CD4-positive, alpha-beta T cell treated with Interleukin-21 for 1 hour (primary cell): ENCODE results near the gene DCAF12.

Source experiments
- DNase-seq: peaks from one replicate; pipeline ENCODE4 v3.0.0-alpha.2; 2020

The DCAF12 gene

DNA sequence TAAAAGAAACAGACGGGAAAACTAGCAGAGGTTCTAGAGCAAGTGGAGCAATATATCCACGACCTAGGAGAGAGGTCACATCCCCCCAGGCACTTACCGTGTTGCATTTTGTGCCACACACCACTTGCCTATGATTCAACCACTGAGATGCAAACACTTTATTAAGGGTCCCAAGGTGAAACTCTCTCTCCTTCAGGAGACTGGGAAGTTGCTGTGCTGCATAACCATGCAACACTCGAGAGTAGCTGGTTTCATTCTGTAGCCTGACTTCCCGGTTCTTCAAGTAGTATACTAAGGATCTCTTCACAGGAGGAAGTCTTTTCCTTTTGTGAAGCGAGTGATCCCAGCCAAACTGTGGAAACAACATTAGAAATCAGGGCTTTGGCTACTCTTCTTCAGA lies 1.6 kb downstream of the DCAF12 start:
- no peak for DNase-seq

DNA sequence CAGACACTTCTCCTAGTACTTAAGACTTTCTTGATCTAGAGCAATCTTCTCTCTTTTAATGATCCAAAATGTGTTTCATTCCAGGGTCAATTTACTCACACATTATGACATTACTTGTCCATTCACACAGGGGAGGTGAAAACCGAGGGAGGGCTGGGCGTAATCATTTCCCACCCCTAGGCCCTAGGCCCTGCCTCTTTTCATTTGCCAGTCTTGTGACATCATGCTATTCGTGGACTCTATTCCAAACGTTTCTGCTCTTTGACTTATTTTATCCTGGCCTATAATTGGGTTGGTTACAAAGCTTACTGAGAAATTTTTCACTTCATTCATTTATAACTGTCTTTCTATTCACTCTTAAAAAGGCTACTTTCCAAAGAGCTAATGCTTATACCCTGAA lies 2.4 kb downstream of the DCAF12 start:
- DNase-seq: no peak

DNA sequence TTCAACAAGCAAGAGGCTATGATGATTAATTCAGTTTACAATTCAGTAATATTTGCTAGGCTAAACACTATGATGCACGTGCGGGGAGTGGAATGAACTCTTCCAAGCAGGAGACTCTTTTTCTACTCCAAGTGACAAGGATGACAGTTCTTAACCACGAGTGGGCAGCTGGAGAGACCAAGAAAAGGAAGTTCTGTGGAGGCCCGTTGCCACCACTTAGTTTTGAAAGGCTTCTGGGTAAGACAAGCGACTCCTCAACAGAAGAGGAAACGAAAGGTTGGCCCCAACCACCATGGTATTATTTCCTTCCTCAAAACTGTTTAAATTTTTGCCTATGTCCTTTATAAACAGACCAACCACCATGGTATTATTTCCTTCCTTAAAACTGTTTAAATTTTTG lies 2.8 kb downstream of the DCAF12 start:
- peak; percentile 44 for DNase-seq

DNA sequence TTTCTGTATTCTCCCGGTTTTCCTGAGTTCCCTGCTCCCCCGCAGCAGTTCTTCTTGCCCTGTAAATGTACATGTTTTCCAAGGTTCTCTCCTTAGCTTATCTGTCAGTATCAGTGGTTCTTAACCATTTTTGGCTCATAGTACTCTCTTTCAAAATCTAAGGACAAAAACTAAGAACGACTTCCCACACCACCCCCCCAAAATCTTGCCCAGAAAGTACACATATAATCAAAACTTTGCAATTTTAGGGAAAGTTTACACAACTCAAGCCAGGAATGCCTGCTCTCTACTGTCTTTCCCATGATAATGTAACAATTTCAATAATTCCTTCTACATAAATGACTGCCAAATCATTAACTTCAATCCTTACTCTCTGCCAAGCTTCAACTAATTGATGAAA lies 4.5 kb downstream of the DCAF12 start:
- DNase-seq: no peak

DNA sequence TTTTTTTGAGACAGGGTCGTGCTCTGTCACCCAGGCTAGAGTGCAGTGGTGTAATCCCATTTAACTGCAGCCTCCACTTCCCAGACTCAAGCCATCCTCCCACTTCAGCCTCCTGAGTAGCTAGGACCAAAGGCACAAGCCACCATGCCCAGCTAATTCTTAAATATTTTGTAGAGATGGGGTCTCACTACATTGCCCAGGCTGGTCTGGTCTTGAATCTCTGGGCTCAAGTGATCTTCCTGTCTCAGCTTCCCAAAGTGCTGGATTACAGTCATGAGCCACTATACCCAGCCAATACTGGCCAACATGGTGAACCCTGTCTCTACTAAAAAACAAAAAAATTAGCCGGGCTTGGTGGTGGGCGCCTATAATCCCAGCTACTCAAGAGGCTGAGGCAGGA lies 6.8 kb downstream of the DCAF12 start:
- DNase-seq: no peak

DNA sequence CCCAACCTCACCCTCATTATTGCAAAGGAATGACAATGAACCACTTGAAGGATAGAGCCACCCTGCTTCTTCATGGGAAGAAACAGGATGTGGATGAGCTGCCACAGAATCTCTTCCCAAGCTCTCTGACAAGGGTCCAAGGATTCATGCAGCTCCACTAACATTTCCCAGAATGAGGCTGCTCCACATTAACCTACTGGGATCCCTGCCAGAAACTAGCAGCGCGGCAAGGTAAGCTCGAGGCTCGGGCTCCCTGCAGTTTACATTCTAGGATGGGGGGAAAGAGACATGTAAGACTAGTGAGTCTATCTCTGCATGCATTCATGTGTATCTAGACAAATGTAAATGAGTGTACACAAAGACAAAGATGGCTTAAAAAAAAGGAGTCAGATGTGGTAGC lies 12.1 kb downstream of the DCAF12 start:
- no peak for DNase-seq

DNA sequence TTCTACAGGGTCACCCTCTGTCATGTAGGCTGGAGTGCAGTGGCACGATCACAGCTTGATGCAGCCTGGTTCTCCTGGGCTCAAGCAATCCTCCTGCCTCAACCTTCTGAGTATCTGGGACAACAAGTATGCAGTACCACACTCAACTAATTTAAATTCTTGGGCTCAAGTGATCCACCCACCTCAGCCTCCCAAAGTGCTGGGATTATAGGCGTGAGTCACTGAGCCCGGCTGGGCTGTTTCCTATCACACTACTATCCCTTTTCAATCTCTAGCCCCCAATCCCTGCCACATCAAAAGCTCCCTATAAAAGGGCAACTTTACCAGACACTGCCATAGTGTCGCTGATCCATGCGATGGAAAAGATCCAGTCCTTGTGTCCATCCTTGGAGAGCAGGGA lies 20.4 kb downstream of the DCAF12 start:
- DNase-seq: no peak

DNA sequence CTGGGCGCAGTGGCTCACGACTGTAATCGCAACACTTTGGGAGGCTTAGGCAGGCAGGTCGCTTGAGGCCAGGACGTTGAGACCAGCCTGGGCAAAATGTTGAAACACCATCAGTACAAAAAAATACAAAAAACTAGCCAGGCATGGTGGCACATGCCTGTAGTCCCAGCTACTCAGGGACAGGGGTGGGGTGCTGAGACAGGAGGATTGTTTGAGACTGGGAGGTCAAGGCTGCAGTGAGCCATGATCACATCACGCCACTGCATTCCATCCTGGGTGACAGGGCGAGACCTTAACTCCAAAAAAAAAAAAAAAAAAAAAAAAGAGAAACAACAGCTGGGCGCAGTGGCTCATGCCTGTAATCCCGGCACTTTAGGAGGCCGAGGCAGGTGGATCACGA lies 23.7 kb downstream of the DCAF12 start:
- no peak for DNase-seq

DNA sequence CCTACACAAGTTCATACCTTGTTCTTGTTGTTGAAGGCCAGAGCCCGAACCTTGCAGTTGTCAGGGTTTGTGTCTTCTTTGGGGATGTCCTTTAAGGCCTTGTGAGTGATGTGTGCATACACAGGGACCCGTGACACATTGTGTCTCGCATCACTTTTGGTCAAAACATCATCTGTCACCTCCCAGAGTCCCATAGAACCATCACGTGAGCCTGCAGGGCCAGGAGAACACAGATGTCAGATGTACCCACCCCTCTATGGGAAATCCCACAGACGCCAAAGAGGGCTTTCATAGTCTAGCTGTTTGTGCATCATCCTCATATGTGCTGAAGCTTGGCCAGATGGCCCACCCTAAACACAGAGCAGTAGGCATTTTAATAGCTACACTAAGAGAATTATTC lies 28.2 kb downstream of the DCAF12 start:
- no peak for DNase-seq

DNA sequence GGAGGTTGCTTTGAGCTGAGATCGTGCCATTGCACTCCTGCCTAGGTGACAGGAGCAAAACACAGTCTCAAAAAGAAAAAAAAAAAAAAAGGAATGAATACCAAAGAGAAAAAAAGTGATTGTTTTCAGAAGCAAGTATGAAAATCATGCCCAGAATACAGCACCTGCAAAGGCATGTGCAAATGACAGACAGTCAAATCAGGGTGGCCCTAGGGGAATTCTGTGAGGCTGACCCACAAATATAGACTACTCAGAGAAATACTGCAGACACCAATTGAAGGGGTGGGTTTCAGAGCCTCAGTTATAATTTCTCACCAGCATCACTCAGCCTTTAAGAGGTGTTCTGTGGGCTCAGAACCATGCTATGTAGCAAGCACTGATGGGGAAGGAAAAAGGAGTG lies 28.6 kb downstream of the DCAF12 start:
- DNase-seq: no peak

DNA sequence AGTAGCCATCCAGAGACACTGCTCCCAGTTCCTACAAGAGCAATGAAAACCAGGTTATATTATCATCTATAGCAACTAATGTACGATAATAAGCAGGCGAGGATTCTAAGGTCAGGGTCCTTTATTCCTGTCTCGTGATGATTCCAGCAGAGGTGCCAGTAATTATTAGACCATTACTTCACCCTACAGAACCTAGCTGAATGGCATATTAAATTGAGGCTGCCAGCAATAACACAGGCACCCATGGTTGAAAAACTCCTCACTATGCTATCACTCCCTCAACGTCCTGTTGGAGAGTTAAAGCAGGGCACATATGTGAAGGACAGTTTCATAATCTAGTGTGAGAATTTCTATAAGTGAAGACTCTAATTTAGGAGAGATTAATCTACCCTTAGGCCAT lies 29.7 kb downstream of the DCAF12 start:
- DNase-seq: no peak

DNA sequence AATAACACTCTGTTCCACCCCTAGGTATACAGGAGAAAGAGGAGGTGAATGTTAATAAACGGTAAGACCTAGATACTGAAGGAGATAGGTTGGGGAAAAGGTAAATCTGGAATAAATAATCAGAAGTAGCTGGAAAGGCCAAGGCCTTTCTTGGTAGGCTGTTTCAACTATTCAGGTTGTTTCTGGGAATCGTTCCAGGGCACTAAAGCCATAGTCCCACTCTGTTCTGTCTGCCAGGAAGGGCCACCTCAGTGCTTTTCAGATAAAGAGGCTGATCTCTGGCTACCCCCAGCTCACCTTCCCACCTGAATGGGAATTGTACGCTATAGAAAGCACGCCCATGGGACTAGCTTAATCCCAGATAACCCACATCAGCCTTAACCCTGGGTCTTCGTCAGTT lies 32.9 kb downstream of the DCAF12 start:
- no peak for DNase-seq

DNA sequence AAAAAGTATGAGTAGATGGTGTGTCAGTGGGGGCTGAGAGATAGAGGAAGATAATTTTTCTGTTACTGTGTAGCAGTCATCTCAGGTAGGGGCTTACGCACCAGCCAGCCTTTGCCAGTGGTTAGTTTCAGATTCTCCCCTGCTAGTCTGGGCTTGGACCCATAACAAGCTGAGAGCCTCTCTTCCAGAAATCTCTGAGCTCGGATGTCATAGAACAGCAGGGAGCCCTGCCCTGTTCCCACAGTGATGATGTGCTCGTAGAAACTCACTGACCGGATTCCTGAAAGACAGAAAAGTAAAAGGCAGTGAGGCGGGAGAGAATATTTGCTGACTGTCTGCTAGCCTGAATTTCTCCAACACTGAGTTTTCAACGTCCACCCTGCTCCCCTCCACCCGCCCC lies 37.2 kb downstream of the DCAF12 start:
- no peak for DNase-seq

DNA sequence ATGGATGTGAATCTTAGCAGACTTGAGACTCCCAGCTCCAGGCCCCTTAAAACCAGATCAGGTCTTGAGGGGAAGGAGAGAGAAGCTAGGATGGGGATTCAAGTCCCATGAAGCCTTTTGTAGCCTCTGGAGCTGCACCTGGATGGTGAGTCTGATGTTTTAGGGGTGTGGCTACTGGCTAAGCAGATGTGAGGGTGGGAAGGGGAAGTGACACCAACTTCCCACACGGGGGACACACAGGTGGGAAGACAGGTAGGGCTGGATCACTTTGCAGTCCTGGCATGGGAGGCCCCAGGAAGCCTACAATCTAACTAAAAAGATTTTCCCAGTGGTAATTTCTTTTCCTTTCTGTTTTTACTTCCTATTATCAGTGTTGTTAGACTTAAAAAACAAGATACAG lies 39.1 kb downstream of the DCAF12 start:
- no peak for DNase-seq

DNA sequence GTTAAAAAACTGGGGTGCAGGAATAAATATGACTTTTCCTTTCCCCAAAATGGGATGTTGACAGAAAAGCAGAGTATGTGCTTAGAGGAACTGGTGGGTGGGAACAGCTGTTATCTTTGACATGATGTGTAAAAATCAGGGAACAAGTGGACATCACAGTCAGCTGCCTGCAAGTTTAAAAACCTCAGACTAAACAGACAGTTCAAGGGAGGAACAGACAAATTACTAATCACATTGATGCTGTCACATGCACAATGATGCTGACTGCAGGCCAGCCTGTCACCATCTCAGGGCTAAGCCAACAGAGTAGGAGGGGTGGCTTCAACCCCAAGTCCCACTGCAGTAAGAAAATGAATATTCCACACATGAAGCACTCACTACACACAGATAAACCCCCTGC lies 39.6 kb downstream of the DCAF12 start:
- DNase-seq: no peak

DNA sequence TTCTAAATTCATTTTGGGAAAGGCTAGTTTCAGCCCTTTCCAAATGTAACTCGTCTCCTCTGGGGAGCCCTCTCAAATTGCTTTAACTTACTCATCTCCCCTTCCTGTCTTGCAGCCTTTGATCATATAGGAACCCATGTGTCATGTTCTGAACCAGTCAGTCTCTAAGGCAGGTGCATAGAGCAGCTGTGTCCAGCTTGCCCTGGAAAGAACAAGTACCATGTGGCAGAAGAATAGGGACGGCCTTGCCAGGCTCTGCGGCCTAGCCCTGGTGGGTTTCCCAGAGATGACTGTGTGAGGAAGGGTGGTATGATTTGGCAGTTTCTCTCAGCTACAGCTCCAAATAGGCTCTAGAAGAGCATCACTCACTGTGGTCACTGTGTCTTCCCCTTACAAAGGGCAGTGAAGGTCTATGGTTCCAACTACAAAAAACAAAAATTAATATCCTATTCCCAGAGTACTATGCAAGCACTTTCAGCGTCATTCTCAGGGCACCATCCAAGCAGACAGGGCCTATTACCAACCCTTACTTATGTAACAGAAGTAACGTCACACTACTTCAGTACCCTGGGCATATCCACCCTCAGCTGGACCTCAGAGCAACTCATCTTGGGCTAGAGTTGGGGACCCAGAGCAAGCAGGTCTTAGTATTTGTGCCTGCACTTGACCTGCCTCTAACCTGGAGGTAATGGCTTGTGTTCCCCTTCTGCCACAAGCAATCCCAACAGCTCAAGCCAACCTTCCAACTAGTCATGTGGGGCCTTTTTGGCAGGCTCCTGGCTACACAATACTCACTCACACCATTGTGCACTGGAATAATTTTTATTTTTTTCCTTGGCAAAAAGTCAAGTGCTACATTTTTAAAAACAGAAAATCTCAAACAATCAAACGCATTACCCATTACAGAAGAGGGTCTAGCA lies 40.7 kb downstream of the DCAF12 start:
- DNase-seq: no peak

DNA sequence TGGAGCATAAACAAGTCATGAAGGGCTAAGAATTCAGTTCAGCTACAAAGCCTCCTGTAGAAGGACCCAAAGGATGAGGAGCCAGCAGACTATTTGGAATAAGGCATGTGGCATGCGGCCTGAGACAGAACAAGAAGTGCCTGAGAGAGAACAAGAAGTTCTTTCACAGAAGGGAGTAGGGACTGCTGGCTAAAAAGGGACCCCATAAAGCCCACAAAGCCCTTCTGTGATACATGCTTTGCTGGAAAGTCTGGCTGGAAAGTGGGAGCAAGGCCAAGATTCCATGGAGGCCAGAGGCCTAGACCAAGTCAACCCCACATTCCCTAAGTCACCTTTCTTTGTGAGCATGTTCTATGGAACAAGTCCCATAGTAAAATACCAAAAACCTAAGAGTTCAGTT lies 41.9 kb downstream of the DCAF12 start:
- DNase-seq: no peak

DNA sequence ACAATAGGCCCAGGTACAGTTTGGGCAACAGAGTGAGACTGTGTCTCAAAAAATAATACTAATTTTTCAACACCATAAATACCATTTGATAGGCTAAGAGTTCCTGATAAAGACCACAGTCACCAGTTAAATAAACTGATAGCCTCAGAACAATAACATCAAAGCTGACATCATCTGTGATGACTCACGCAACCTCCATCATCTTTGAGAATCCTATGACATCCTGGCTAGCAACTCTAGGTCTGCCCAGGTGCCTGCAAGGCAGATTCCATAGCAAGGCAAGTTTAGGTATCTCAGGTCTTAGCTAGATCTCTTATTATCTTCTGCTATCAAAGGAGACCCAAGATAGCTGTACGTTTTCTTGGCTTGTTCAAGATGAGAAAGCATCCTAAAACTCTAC lies 47.3 kb downstream of the DCAF12 start:
- no peak for DNase-seq

DNA sequence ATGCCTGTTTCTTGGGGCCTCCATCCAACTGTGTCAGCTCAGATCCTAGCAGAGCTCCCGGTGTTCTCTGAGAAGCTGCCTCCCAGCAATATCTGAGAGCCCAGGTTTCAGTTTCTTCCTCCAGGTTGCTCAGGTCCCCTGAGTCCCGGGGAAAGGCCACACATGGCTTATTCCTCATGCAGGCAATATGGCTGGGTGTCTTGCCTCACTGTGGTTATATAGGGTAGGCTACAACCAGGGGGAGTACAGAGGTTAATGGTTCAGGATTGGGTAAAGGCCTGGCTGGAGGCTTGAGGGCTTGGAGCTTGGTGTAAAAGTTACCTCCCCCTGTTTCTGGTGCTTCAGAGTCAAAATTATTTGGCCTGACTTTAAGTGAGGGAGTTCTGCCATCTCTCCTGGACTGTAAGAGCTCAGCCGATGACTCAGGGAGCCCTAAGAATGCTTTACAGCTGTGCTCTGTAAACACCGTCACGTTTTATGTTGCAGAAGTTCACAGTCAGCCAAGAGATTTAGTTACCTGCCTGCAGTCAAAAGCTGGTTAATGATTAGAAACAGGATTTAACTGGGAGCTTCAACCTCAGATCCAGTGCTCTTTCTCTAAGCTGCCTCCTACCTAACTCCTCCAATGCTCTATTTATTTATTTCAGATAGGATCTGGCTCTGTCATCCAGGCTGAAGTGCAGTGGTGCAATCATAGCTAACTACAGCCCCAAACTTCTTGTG lies 53.5 kb downstream of the DCAF12 start:
- DNase-seq: no peak

DNA sequence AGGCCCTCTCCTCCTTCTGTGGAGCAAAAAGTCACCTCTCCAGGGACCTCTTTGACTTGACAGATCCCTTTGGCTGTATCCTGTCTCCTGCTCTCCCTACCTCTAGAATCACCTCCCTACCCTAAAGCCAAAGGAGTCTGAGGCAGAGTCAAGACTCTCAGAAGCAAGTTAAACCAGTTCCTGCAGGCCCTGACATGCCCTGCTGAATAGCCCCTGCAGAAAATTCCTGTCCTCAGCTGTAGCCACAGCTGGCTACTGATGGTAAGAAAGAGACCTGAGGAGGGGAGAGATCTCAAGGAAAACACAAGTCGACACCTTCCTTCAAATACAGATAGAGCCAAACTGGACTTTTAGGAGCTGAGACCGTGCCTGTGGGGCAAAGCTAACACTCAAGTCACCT lies 54.1 kb downstream of the DCAF12 start:
- no peak for DNase-seq

DNA sequence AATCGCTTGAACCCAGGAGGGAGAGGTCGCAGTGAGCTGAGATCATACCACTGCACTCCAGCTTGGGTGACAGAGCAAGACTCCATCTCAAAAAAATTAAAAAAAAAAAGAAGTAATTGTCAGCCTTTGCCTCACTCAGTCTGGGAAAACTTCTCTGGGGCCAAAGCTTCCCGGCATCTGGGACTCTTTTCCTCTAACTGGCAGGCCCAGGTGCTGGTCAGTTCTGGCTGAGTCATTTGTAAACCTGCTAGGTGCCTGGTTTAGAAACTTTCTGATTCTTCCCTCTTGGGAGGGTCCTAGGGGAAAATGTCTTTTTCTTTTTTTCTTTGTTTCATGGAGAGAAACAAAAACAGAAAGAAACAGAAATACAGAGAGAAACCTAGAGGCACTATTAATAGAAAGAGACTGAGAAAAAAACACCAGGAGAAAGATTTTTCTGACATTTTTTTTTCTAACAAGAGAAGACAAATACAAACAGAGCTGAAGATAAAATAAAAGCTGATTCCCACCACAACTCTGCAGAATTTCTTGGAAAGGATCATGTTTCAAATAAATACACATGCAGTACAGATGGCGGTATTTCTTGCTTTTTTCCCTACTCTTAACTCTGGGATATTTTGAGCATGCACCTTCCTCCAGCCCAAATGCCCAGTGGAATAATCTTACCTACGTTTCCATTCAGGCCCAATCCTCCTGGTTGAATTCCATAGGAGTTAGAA lies 55.7 kb downstream of the DCAF12 start:
- no peak for DNase-seq

DNA sequence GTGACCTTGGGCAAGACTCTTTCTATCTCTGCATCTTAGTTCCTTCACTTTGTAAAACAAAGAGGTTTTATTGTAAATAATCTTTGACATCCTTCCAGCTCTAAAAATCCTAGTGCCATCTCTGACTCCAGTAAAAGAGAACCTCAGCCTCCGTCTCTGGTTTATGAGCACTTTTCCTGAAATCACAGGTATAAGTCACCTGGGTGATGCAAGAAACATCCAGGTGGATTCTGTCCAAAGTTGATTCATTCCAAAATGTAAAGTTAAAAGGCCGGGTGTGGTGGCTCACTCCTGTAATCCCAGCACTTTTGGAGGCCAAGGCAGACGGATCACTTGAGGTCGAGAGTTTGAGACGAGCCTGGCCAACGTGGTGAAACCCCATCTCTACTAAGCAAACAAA lies 56.7 kb downstream of the DCAF12 start:
- DNase-seq: no peak

DNA sequence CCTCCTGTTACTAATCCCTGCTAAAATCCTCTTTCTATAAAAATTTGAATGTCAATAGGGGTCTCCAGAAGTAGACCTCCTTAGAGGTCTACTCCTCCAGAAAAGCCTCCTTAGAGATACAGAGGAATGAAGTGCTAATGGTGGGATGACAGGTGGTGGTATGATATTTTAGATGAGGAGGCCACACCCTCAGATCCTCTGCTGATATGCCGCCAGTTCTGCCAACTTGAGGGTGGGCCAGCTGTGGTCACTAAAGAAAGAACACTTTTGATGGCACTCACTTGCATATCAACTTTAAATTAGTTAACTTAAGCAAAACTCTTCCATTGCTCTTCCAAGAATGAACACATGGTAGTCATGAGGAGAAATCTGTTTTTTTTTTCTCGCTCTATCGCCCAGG lies 61.0 kb downstream of the DCAF12 start:
- DNase-seq: no peak

DNA sequence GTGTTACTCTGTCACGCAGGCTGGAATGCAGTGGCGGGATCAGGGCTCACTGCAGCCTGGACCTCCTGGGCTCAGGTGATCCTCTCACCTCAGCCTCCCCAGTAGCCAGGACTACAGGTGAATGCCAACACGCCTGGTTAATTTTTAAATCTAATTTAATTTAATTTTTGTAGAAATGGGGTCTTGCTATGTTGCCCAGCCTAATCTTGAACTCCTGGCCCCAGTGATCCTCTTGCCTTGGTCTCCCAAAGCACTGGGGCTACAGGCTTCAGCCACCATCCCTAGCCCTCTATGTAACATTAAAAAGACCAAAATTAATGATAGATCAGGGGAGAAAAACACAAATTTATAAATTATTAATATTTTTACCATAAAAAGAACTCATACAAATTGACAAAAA lies 66.5 kb downstream of the DCAF12 start:
- no peak for DNase-seq
